ENCODE measurements around the gene CTNNB1.

Gene CTNNB1

DNA sequence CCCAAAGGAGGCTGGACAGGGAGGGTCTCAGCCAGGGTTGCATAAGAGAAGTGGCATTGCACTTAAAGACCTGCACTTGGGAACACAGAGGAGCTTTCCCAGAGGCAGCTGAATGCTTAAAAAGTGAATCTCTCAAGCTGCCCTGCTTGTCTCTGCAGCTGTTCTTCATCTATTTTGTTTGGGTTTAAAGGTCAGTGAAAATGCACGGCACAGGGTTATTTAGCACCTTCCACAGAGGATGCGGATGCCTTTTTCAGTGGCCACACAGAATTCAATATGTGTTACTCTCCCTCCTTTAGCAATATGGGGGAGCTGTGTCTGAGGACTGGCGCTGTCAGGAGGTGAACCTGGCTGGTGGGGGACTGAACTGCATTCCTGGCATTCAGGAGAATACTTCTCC, 22.7 kb upstream of the CTNNB1 start:
- DNase-seq (ENCODE audit: extremely low spot score): no peak
- ChIA-PET POLR2A (no interaction called here), CTCF (interaction anchor here (1.5 to 2.7 kb wide), 2 partner anchors 9 to 14 kb away, joined by 3 to 7 read pairs; no protein-coding TSS in a partner anchor)
- TF ChIP-seq, protein P1, sequence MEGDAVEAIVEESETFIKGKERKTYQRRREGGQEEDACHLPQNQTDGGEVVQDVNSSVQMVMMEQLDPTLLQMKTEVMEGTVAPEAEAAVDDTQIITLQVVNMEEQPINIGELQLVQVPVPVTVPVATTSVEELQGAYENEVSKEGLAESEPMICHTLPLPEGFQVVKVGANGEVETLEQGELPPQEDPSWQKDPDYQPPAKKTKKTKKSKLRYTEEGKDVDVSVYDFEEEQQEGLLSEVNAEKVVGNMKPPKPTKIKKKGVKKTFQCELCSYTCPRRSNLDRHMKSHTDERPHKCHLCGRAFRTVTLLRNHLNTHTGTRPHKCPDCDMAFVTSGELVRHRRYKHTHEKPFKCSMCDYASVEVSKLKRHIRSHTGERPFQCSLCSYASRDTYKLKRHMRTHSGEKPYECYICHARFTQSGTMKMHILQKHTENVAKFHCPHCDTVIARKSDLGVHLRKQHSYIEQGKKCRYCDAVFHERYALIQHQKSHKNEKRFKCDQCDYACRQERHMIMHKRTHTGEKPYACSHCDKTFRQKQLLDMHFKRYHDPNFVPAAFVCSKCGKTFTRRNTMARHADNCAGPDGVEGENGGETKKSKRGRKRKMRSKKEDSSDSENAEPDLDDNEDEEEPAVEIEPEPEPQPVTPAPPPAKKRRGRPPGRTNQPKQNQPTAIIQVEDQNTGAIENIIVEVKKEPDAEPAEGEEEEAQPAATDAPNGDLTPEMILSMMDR (IDR thresholded peaks at IDR 0.05; ENCODE audit: control extremely low read depth, extremely low read depth, low read depth, missing control alignments): no peak

DNA sequence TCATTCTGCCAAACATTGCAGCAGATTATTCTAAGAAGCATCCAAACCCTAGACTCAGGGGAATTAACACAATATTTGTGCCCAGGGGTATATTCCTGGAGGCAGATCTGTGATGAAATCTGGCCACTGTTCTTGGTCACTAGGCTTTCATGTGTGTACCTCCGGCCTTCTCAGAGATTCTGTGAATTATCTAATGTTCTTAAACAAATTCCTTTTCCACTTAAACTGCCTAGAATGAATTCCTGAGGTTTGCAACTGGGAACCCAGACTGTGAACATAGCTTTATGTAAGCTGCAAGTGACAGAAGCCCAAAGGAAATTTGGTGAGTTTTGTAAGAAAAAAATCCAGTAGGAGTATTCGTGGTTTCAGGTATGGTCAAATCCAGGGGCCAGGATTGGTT, 20.7 kb upstream of the CTNNB1 start:
- POLR2A ChIA-PET: no interaction called here
- CTCF ChIA-PET: interaction anchor here (1.2 to 1.4 kb wide), 3 partner anchors 13 to 67 kb away, joined by 3 read pairs; partner anchors contain the start of gene CTNNB1
- TF ChIP-seq, protein P1 (IDR thresholded peaks at IDR 0.05; ENCODE audit: control extremely low read depth, extremely low read depth, low read depth, missing control alignments): no peak
- no peak for DNase-seq (ENCODE audit: extremely low spot score)

DNA sequence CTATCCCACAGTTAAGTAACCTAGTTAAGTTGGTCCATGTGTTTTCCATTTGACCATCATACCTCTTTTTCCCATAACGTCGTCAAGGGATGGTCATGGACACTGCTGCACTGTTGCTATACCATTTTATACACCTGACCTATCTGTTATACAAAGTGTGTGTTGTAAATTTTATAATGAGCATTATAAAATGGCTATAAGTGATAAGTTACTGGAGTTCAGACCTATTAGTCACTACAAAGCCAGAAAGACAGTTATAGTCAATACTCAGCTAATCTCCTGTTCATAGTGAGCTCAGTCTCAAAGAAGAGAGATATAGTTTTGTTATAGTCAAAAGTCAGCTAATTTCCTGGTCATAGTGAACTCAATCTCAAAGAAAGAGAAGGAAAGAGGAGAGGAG, 18.9 kb upstream of the CTNNB1 start:
- no peak for DNase-seq (ENCODE audit: extremely low spot score)
- ChIA-PET CTCF (interaction anchor here (0.9 to 2.2 kb wide), 3 partner anchors 9 to 812 kb away, joined by 3 to 10 read pairs (median 3); no protein-coding TSS in a partner anchor), POLR2A (no interaction called here)
- TF ChIP-seq, protein P1 (IDR thresholded peaks at IDR 0.05; ENCODE audit: control extremely low read depth, extremely low read depth, low read depth, missing control alignments): no peak

DNA sequence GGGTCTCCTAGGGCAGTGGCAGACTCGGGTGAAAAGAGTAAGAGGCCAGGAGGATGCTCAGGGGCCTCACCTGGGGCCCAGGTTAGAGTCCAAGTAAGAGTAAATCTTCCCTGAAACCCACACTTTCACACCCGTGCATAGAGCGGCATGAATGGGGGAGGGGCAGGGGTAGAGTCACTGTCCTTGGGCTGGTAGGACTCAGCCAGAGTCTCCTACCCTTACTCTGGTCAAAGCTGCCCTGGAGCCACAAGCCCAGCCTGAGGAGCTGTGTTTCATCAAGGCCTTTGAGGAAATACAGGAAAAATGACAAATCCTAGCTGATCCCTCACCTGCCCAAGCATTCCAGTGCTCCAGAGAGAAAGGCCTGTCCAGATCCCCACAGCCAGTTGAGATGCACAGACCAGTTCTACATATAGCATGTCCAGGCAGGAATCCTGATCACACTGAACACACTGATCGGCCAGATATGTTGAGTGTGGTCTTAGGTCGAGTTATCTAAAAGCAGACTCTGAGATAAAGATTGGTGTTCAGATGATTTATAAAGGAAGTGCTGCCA, 16.7 kb upstream of the CTNNB1 start:
- POLR2A ChIA-PET: no interaction called here
- CTCF ChIA-PET: interaction anchor here (0.8 to 2.2 kb wide), 2 partner anchors 9 to 17 kb away, joined by 4 to 10 read pairs; partner anchors contain the start of gene CTNNB1
- TF ChIP-seq, protein P1 (IDR thresholded peaks at IDR 0.05; ENCODE audit: control extremely low read depth, extremely low read depth, low read depth, missing control alignments): no peak
- no peak for DNase-seq (ENCODE audit: extremely low spot score)

DNA sequence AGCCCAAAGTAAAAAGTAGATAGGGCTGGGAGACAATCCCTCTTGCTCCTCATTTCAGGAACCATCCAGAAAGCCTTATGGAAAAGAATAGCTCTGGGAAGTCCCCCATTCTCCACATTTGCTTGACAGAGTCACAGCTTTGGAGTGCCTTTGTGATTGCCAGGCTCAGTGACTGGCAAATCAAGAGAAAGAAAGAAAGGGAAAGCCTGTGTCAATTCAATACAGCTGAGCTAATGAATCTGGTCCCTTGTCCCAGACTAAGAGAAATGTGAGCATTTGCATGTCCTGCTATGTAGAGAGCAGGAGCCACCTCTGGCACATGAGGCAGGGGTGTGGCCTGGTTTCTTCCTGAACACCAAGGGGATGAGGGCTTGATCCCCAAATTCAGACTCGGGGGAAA, 14.9 kb upstream of the CTNNB1 start:
- CTCF ChIA-PET: no interaction called here
- no peak for DNase-seq (ENCODE audit: extremely low spot score)

DNA sequence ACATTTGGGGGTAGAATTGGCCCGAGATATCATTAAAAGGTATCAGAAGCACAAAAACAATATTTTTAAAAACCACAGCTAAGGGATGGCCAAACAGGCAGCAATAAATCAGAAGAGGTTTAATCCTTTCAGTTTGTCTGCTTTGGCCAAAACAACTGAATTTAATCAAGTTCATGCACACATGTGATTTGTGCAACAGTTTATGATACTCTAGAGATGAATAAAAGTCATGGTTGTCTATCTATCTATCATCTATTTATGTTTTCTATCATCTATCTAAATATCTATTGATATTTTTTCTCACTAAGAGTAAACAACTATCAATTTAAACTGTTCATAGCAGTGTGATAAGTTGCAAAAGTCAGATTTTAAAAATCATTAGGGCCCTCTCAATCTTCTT, 13.0 kb upstream of the CTNNB1 start:
- POLR2A ChIA-PET: interaction anchor here (1.6 kb wide), 1 partner anchor 13 kb away, joined by 4 read pairs; the partner anchor contains the start of gene CTNNB1
- TF ChIP-seq, protein P1 (IDR thresholded peaks at IDR 0.05; ENCODE audit: control extremely low read depth, extremely low read depth, low read depth, missing control alignments): no peak
- CTCF ChIA-PET: no interaction called here
- DNase-seq (ENCODE audit: extremely low spot score): no peak

More for the DNA sequence above, 14.9 kb upstream of the CTNNB1 start:
- TF ChIP-seq, protein P1 (IDR thresholded peaks at IDR 0.05; ENCODE audit: control extremely low read depth, extremely low read depth, low read depth, missing control alignments): no peak
- POLR2A ChIA-PET: no interaction called here

All from GM10248 (cell line).